Activated T-helper 1 cell treated with Interleukin-2 at 50 U/mL for 16 hours (primary cell): ENCODE measurements around the gene CENPW.

Experiments used
- DNase-seq: peaks from one replicate; pipeline ENCODE4 v3.0.0-alpha.2; 2020; ENCODE audit warnings: low read depth

Gene CENPW

GRCh38 chr6:126339796-126340609, at the start of gene CENPW:
TSS of gene CENPW (plus strand) at chr6:126340115. CDS start at chr6:126340274, 159 bp downstream.
- peak; percentile 75 for DNase-seq

GRCh38 chr6:126293891-126294524, 45.9 kb upstream of the CENPW start:
- no peak for DNase-seq

- no peak for DNase-seq
Observed at GRCh38 chr6:126300126-126300525, 39.8 kb upstream of the CENPW start.

- DNase-seq, result no peak
Observed at GRCh38 chr6:126300735-126301134, 39.2 kb upstream of the CENPW start.

- DNase-seq, result no peak
Observed at GRCh38 chr6:126302191-126302590, 37.7 kb upstream of the CENPW start.

GRCh38 chr6:126307849-126308248, 32.1 kb upstream of the CENPW start:
- DNase-seq, result no peak

- DNase-seq, result no peak
Observed at GRCh38 chr6:126308362-126308761, 31.6 kb upstream of the CENPW start.

GRCh38 chr6:126312013-126312665, 27.8 kb upstream of the CENPW start:
- no peak for DNase-seq

GRCh38 chr6:126313941-126314340, 26.0 kb upstream of the CENPW start:
- DNase-seq, result no peak

GRCh38 chr6:126318797-126319196, 21.1 kb upstream of the CENPW start:
- no peak for DNase-seq

- no peak for DNase-seq
Observed at GRCh38 chr6:126333729-126334128, 6.2 kb upstream of the CENPW start.

GRCh38 chr6:126335210-126335609, 4.7 kb upstream of the CENPW start:
- DNase-seq, result no peak

GRCh38 chr6:126337323-126337722, 2.6 kb upstream of the CENPW start:
- DNase-seq, result no peak

- no peak for DNase-seq
Observed at GRCh38 chr6:126341126-126341525, 1.2 kb downstream of the CENPW start.

- no peak for DNase-seq
Observed at GRCh38 chr6:126344181-126344580, 4.3 kb downstream of the CENPW start.

GRCh38 chr6:126351960-126352359, 12.0 kb downstream of the CENPW start:
- no peak for DNase-seq

- DNase-seq, result no peak
Observed at GRCh38 chr6:126352514-126352913, 12.6 kb downstream of the CENPW start.

GRCh38 chr6:126356526-126356925, 16.6 kb downstream of the CENPW start:
- DNase-seq, result no peak

GRCh38 chr6:126359936-126360537, 20.1 kb downstream of the CENPW start:
- no peak for DNase-seq

GRCh38 chr6:126361832-126362440, 22.0 kb downstream of the CENPW start:
- no peak for DNase-seq

- DNase-seq, result no peak
Observed at GRCh38 chr6:126367849-126368248, 27.9 kb downstream of the CENPW start.

- no peak for DNase-seq
Observed at GRCh38 chr6:126372626-126373025, 32.7 kb downstream of the CENPW start.
